Embryonic facial prominence (tissue), 1 donor: ENCODE results near the gene FNDC5.

Source experiments
- DNase-seq: peaks from one replicate; pipeline ENCODE4 v3.0.0-alpha.2; 2016; ENCODE audit errors: extremely low spot score

Gene FNDC5

GRCh38 chr1:32897082-32898049 lies 26.7 kb upstream of the FNDC5 start:
- no peak for DNase-seq

- DNase-seq, result no peak
These were observed 25.7 kb upstream of the FNDC5 start for GRCh38 chr1:32896451-32896850.

GRCh38 chr1:32895325-32896215 lies 24.9 kb upstream of the FNDC5 start:
- no peak for DNase-seq

GRCh38 chr1:32894681-32895080 lies 24.0 kb upstream of the FNDC5 start:
- DNase-seq, result no peak

- DNase-seq, result no peak
These were observed 23.4 kb upstream of the FNDC5 start for GRCh38 chr1:32894019-32894600.

GRCh38 chr1:32893198-32894018 lies 22.7 kb upstream of the FNDC5 start:
- DNase-seq, result no peak

GRCh38 chr1:32892368-32893197 lies 21.9 kb upstream of the FNDC5 start:
- no peak for DNase-seq

GRCh38 chr1:32891630-32892029 lies 20.9 kb upstream of the FNDC5 start:
- DNase-seq, result no peak

- no peak for DNase-seq
These were observed 20.5 kb upstream of the FNDC5 start for GRCh38 chr1:32891241-32891570.

- DNase-seq, result no peak
These were observed 20.0 kb upstream of the FNDC5 start for GRCh38 chr1:32890516-32891240.

GRCh38 chr1:32889731-32890278 lies 19.1 kb upstream of the FNDC5 start:
- no peak for DNase-seq

- DNase-seq, result no peak
These were observed 18.1 kb upstream of the FNDC5 start for GRCh38 chr1:32888677-32889420.

- no peak for DNase-seq
These were observed 17.4 kb upstream of the FNDC5 start for GRCh38 chr1:32888134-32888533.

GRCh38 chr1:32887623-32888022 lies 16.9 kb upstream of the FNDC5 start:
- DNase-seq, result no peak

- DNase-seq, result no peak
These were observed 16.2 kb upstream of the FNDC5 start for GRCh38 chr1:32886828-32887414.

- DNase-seq, result no peak
These were observed 15.5 kb upstream of the FNDC5 start, which contains the start of gene HPCA for GRCh38 chr1:32886004-32886827. TSS of gene HPCA (plus strand) at chr1:32886491. CDS start at chr1:32888899, 2,408 bp downstream.

- DNase-seq, result no peak
These were observed 14.9 kb upstream of the FNDC5 start for GRCh38 chr1:32885676-32886003.

- no peak for DNase-seq
These were observed 14.0 kb upstream of the FNDC5 start for GRCh38 chr1:32884726-32885125.
